Measurements from ENCODE around the gene CYP27B1. TPM values are rescaled to one million over a fixed set of nuclear protein-coding genes. Genes with fewer than 3 reads are reported as not detected.

Gene CYP27B1
- total and polyA plus RNA-seq, 8 donors: 0.56 to 3.1 (median 1.4) TPM; not detected in 1

DNA sequence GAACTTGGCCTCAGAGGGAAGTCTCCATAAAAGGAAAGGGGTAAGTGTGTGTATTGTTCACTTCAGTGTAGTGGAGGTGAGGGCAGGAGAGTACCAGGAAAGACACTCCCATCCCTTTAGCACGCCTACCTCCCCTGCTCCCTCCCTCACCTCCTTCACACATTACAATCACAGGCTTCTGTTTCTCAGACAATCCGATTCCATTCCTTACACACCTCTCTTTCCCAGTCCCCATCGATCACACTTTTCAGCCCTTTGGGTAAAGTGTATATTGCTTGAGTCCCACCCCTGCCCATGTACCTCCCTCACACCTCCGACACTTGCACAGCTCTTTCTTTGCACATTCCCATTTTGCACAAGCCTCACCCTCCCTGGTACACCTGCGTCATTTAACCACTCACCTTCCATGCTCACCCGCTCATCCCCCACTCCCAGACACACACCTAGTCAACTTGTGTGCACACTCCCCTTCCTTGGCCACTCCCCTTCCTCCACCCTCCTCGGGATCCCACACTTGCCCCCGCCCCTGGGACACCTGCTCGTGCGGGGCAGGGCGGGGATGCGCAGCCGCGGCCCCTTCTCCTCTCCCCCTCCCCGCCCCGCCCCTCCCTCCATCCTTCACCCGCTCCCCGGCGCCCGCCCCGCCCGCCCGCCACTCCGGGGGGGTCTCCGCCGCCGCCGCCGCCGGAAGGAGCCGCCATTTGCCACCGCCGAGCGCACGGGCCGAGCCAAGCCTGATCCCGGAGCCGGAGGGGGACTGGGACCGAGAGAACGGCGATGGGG, 12.3 kb downstream of the CYP27B1 start, which contains the start of gene MARCHF9:
MARCHF9 (plus strand) TSS at position 693 of the 783 bp plus-strand sequence. CDS start 426 bp downstream, outside the sequence.
- intact Hi-C loops (cut with DNase I; ENCODE audit: low total_unique reads): no loop called here
- Histone ChIP-seq H3K4me1 (peaks cover 27 to 53% (median 47%) of the 10 kb centered on the region in 4 donors), H3K36me3 (peaks cover 7 to 34% (median 32%) of the 10 kb centered on the region in 4 donors), H3K4me3 (peak within 1 kb of the TSS; percentile 66 to 88 (median 78)), H3K27ac (peak within 1 kb of the TSS; percentile 70 to 83 (median 80)), H3K9me3 (no peaks in the 10 kb centered on the region), H3K27me3 (no peaks in the 10 kb centered on the region)
- no peak for TF ChIP-seq POLR2A (IDR thresholded peaks at IDR 0.05)
- peak in 1 of 3 donors; percentile 19 for TF ChIP-seq POLR2AphosphoS5 (IDR thresholded peaks at IDR 0.05)
- no peak for TF ChIP-seq EP300 (IDR thresholded peaks at IDR 0.05)
- TF ChIP-seq, protein P1, sequence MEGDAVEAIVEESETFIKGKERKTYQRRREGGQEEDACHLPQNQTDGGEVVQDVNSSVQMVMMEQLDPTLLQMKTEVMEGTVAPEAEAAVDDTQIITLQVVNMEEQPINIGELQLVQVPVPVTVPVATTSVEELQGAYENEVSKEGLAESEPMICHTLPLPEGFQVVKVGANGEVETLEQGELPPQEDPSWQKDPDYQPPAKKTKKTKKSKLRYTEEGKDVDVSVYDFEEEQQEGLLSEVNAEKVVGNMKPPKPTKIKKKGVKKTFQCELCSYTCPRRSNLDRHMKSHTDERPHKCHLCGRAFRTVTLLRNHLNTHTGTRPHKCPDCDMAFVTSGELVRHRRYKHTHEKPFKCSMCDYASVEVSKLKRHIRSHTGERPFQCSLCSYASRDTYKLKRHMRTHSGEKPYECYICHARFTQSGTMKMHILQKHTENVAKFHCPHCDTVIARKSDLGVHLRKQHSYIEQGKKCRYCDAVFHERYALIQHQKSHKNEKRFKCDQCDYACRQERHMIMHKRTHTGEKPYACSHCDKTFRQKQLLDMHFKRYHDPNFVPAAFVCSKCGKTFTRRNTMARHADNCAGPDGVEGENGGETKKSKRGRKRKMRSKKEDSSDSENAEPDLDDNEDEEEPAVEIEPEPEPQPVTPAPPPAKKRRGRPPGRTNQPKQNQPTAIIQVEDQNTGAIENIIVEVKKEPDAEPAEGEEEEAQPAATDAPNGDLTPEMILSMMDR (IDR thresholded peaks at IDR 0.05): peak in 1 of 7 experiments; percentile 4
- peak; percentile 72 to 93 for DNase-seq
- 1 to 3% (median 1%) methylated on average over 21 to 39 of the region's 41 CpGs for WGBS, 5 donors

GRCh38 chr12:57753756-57754337, 13.0 kb downstream of the CYP27B1 start:
- no peaks in the 10 kb centered on the region for H3K9me3 ChIP-seq
- H3K27ac ChIP-seq: peak overlapping the region in 3 of 5 donors; percentile 73 to 83 (median 82)
- no peak for TF ChIP-seq POLR2AphosphoS5 (IDR thresholded peaks at IDR 0.05)
- TF ChIP-seq, protein P1 (IDR thresholded peaks at IDR 0.05): no peak
- TF ChIP-seq POLR2A (IDR thresholded peaks at IDR 0.05): no peak
- no peak for TF ChIP-seq EP300 (IDR thresholded peaks at IDR 0.05)
- no peak overlapping the region for H3K4me3 ChIP-seq
- no peak for DNase-seq
- intact Hi-C loops (cut with DNase I; ENCODE audit: low total_unique reads): no loop called here
- H3K4me1 ChIP-seq: peaks cover 27 to 53% (median 47%) of the 10 kb centered on the region in 4 donors
- WGBS, 5 donors: 18 to 45% (median 41%) methylated on average over 1 of the region's 1 CpG
- H3K27me3 ChIP-seq: no peaks in the 10 kb centered on the region
- H3K36me3 ChIP-seq: peaks cover 7 to 38% (median 34%) of the 10 kb centered on the region in 4 donors

GRCh38 chr12:57752668-57753000, 14.2 kb downstream of the CYP27B1 start:
- peaks cover 16 to 38% (median 34%) of the 10 kb centered on the region in 4 donors for H3K36me3 ChIP-seq
- 0 to 4% (median 1%) methylated on average over 5 of the region's 5 CpGs for WGBS, 5 donors
- no peak for DNase-seq
- peaks cover 27 to 53% (median 47%) of the 10 kb centered on the region in 4 donors for H3K4me1 ChIP-seq
- peak overlapping the region; percentile 74 to 91 (median 89) for H3K27ac ChIP-seq
- H3K4me3 ChIP-seq: peak overlapping the region; percentile 61 to 81 (median 72)
- intact Hi-C loops (cut with DNase I; ENCODE audit: low total_unique reads): no loop called here
- H3K9me3 ChIP-seq: no peaks in the 10 kb centered on the region
- no peaks in the 10 kb centered on the region for H3K27me3 ChIP-seq
- TF ChIP-seq POLR2AphosphoS5 (IDR thresholded peaks at IDR 0.05) (no peak), EP300 (IDR thresholded peaks at IDR 0.05) (no peak), POLR2A (IDR thresholded peaks at IDR 0.05) (no peak)
- TF ChIP-seq, protein P1 (IDR thresholded peaks at IDR 0.05): no peak

- 0% methylated on average over 50 to 58 of the region's 58 CpGs for WGBS, 5 donors
- intact Hi-C loops (cut with DNase I; ENCODE audit: low total_unique reads): no loop called here
- Histone ChIP-seq H3K27ac (peak within 1 kb of the TSS; percentile 86 to 91 (median 90)), H3K4me3 (peak within 1 kb of the TSS; percentile 61 to 81 (median 72)), H3K9me3 (no peaks in the 10 kb centered on the region), H3K4me1 (peaks cover 27 to 52% (median 47%) of the 10 kb centered on the region in 4 donors), H3K36me3 (peaks cover 21 to 40% (median 38%) of the 10 kb centered on the region in 4 donors), H3K27me3 (no peaks in the 10 kb centered on the region)
- TF ChIP-seq, protein P1 (IDR thresholded peaks at IDR 0.05): no peak
- peak; percentile 81 to 97 (median 94) for TF ChIP-seq POLR2AphosphoS5 (IDR thresholded peaks at IDR 0.05)
- peak in 1 of 4 donors; percentile 62 for TF ChIP-seq POLR2A (IDR thresholded peaks at IDR 0.05)
- TF ChIP-seq EP300 (IDR thresholded peaks at IDR 0.05): no peak
- peak; percentile 98 to 100 for DNase-seq
Observed at GRCh38 chr12:57751788-57752667, 14.8 kb downstream of the CYP27B1 start, which contains the start of gene CDK4. TSS of gene CDK4 (minus strand) at chr12:57752310. CDS start at chr12:57751717, 593 bp downstream.

All from stomach (tissue), 9 donors.